ENCODE results near the gene DNAAF5. TPM values are rescaled to one million over a fixed set of nuclear protein-coding genes. Genes with fewer than 3 reads are reported as not detected.

Gene DNAAF5
- total RNA-seq, 1 donor from 2014 or later: 45.6 TPM

DNA sequence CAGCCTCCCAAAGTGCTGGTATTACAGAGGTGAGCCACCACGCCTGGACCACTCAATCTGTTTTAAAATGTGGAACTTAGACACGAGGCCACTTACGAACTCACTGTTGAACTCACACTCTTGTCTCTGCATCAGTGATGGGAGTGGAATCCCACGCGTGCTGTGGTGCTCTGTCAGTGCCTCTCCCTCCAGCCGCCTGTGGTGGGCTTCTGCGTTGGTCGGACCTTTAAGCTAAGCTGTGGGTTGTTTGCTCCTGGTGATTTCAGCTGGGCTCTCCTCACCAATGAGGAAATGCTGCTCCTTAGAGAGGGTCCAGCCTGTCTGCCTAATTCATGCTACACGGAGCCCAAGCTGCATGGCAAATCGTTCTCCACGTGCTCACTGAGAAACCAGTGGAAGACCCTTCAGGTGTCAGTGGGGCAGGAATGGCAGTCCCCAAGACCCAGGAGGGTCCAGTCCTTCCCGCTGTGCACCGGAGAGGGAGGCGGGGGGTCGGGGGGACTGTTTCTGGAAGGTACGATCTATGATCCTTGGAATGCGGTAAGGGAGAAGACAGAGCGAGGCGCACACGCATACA, 18.4 kb downstream of the DNAAF5 start:
- H3K27ac Mint-ChIP-seq: no peak overlapping the region
- DNase-seq (ENCODE audit: extremely low spot score, unreplicated experiment): no peak
- no peak overlapping the region for H3K4me3 Mint-ChIP-seq
- TF ChIP-seq, protein P1, sequence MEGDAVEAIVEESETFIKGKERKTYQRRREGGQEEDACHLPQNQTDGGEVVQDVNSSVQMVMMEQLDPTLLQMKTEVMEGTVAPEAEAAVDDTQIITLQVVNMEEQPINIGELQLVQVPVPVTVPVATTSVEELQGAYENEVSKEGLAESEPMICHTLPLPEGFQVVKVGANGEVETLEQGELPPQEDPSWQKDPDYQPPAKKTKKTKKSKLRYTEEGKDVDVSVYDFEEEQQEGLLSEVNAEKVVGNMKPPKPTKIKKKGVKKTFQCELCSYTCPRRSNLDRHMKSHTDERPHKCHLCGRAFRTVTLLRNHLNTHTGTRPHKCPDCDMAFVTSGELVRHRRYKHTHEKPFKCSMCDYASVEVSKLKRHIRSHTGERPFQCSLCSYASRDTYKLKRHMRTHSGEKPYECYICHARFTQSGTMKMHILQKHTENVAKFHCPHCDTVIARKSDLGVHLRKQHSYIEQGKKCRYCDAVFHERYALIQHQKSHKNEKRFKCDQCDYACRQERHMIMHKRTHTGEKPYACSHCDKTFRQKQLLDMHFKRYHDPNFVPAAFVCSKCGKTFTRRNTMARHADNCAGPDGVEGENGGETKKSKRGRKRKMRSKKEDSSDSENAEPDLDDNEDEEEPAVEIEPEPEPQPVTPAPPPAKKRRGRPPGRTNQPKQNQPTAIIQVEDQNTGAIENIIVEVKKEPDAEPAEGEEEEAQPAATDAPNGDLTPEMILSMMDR (conservative IDR thresholded peaks at IDR 0.05): no peak
- H3K9me3 Mint-ChIP-seq: no peaks in the 10 kb centered on the region
- peaks cover 18% of the 10 kb centered on the region for H3K36me3 Mint-ChIP-seq
- H3K4me1 Mint-ChIP-seq (ENCODE audit: unreplicated experiment): no peaks in the 10 kb centered on the region
- H3K27me3 Mint-ChIP-seq: no peaks in the 10 kb centered on the region

DNA sequence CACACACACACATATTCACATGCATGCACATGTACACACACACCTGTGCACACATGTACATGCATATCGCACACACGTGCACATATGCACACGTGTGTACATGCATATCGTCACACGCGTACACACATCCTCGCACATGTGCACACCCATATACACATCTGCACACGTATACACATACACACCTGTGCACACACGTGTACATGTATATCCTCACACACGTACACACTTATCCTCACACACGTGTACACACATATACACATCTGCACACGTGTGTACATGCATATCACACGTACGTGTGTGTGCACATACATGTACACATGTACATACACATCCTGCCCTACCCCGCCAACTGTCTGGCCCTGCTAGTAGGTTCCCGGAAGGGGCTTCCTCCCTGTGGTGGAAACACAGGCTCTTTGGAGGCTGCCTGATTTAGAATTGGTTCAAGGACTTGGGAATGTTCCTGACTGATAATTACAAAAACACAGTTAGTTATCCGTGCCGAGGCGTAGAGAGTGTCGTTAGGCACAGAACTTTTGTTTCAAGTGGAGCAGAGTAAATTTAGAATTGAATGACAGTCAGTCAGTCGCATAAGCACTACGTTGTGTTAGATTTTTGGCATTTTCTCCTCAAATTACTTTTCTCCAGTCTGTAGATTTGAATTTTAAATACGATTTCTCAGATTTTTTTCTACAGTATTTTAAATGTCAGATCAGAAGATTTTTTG, 19.1 kb downstream of the DNAAF5 start:
- TF ChIP-seq, protein P1 (conservative IDR thresholded peaks at IDR 0.05): no peak
- Mint-ChIP-seq H3K9me3 (no peaks in the 10 kb centered on the region), H3K4me3 (no peak overlapping the region), H3K27me3 (no peaks in the 10 kb centered on the region), H3K4me1 (ENCODE audit: unreplicated experiment) (no peaks in the 10 kb centered on the region), H3K27ac (no peak overlapping the region), H3K36me3 (peaks cover 18% of the 10 kb centered on the region)
- no peak for DNase-seq (ENCODE audit: extremely low spot score, unreplicated experiment)

DNA sequence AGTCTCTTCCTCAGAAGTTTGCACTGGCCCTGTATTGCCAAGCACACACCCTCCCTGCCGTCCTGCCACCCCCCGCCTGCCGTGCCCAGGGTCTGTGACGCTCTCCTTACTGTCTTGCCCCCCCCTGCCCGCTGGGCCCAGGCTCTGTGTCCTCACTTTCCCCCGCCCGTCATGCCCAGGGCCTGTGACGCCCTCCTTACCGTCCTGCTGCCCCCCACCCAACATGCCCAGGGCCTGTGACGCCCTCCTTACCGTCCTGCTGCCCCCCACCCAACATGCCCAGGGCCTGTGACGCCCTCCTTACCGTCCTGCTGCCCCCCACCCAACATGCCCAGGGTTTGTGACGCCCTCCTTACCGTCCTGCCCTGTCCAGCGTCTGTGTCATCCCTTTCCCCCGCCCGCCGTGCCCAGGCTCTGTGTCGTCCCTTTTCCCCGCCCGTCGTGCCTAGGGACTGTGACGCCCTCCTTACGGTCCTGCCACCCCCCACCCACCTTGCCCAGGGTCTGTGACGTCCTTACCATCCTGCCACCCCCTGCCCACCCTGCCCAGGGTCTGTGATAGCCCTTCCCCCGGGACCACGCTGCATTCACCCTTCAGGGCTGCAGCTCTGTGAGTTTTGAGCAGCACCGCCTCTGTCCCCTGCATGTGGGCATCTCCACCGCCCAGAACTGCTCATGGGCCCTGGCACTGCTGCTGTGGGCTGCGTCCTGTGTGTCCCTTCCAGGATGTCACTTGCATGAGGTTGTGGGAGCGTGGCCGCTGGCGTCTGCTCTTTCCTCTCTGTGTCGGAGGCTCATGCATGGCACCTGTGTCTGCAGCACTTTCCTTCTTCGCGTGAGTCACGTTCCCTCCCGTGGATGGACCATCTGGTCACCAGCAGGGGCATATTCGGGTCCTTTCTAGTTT, 19.9 kb downstream of the DNAAF5 start:
- no peaks in the 10 kb centered on the region for H3K9me3 Mint-ChIP-seq
- TF ChIP-seq, protein P1 (conservative IDR thresholded peaks at IDR 0.05): no peak
- peaks cover 15% of the 10 kb centered on the region for H3K36me3 Mint-ChIP-seq

DNA sequence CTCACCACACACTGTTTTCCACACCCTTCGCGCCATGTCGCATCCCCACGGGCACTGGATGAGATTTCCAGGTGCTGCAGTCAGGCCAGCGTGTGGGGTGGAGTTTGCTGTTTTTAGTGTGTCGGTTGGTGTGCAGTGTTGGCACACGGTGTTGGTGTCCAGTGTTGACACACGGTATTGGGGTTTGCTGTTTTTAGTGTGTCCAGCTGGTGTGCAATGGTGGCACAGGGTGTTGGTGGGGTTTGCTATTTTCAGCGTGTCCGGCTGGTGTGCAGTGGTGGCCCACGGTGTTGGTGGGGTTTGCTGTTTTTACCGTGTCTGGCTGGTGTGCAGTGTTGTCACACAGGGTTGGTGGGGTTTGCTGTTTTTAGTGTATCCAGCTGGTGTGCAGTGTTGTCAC, 20.7 kb downstream of the DNAAF5 start:
- no peak overlapping the region for H3K27ac Mint-ChIP-seq

More for the DNA sequence above, 19.9 kb downstream of the DNAAF5 start:
- no peak for DNase-seq (ENCODE audit: extremely low spot score, unreplicated experiment)
- no peak overlapping the region for H3K4me3 Mint-ChIP-seq
- H3K27me3 Mint-ChIP-seq: no peaks in the 10 kb centered on the region
- no peak overlapping the region for H3K27ac Mint-ChIP-seq
- H3K4me1 Mint-ChIP-seq (ENCODE audit: unreplicated experiment): no peaks in the 10 kb centered on the region

DNA sequence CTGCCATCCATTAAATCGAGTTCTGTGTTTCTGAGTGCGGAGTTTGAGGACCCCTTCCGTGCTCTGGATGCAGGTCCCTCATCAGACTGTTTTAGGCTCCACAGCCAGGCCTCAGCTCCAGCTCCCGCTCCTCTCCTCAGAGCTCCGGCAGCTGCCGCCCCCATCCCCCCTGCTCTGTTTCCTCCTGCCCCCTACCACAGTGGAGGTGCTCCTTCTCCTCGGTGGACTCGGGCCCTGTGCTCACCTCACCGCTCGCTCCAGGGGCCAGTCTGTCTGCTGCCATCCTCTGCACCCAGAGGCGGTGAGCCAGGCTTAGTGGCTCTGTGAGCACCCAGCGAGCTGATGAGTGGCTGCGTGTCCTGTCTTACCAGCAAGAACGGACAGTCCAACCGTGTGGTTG, 21.9 kb downstream of the DNAAF5 start:
- Mint-ChIP-seq H3K27me3 (no peaks in the 10 kb centered on the region), H3K27ac (no peak overlapping the region), H3K4me1 (ENCODE audit: unreplicated experiment) (no peaks in the 10 kb centered on the region), H3K4me3 (no peak overlapping the region), H3K9me3 (no peaks in the 10 kb centered on the region), H3K36me3 (peaks cover 7% of the 10 kb centered on the region)
- TF ChIP-seq, protein P1 (conservative IDR thresholded peaks at IDR 0.05): no peak
- DNase-seq (ENCODE audit: extremely low spot score, unreplicated experiment): no peak

More for the DNA sequence above, 20.7 kb downstream of the DNAAF5 start:
- no peaks in the 10 kb centered on the region for H3K27me3 Mint-ChIP-seq
- H3K36me3 Mint-ChIP-seq: peaks cover 11% of the 10 kb centered on the region
- H3K4me3 Mint-ChIP-seq: no peak overlapping the region
- no peaks in the 10 kb centered on the region for H3K9me3 Mint-ChIP-seq
- TF ChIP-seq, protein P1 (conservative IDR thresholded peaks at IDR 0.05): no peak
- DNase-seq (ENCODE audit: extremely low spot score, unreplicated experiment): no peak
- no peaks in the 10 kb centered on the region for H3K4me1 Mint-ChIP-seq (ENCODE audit: unreplicated experiment)

Data from type B pancreatic cell (in vitro differentiated cells).